ENCODE measurements around the gene AP4E1.

DNA sequence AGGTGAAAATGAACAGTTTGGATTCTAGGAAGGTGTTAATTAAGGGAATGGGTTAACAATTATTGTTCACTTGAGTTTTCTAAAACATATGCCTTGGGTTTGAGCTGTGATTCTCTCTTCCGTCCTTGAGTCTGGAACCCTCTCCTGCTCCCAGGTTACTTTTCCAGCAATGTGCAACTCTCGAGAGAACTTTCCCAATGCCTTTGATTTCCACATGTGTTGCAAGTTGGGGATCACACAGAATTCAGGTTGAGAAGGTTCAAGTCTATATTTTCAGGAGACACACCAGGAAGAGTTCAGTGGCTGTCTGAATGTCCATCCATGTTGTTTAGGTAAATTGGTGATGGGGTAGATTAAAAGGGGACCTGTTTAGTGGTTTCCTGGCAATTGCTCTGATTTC is 137.5 kb downstream of the AP4E1 start:
- TF ChIP-seq, protein P1, sequence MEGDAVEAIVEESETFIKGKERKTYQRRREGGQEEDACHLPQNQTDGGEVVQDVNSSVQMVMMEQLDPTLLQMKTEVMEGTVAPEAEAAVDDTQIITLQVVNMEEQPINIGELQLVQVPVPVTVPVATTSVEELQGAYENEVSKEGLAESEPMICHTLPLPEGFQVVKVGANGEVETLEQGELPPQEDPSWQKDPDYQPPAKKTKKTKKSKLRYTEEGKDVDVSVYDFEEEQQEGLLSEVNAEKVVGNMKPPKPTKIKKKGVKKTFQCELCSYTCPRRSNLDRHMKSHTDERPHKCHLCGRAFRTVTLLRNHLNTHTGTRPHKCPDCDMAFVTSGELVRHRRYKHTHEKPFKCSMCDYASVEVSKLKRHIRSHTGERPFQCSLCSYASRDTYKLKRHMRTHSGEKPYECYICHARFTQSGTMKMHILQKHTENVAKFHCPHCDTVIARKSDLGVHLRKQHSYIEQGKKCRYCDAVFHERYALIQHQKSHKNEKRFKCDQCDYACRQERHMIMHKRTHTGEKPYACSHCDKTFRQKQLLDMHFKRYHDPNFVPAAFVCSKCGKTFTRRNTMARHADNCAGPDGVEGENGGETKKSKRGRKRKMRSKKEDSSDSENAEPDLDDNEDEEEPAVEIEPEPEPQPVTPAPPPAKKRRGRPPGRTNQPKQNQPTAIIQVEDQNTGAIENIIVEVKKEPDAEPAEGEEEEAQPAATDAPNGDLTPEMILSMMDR (IDR thresholded peaks at IDR 0.05): no peak
- TF ChIP-seq POLR2A (IDR thresholded peaks at IDR 0.05; ENCODE audit: low read depth): no peak
- no peak for TF ChIP-seq POLR2AphosphoS5 (IDR thresholded peaks at IDR 0.05)
- TF ChIP-seq EP300 (IDR thresholded peaks at IDR 0.05): no peak

Data from esophagus muscularis mucosa (tissue), 4 donors.